A549 (cell line): ENCODE results near the gene TEF.

Experiments
- CEBPB ChIP-seq, 2 experiments: fragments of >200 bp in 1 of 2; sonication (Bioruptor Twin) in 1 of 2; formaldehyde crosslinking in 1 of 2; IDR thresholded peaks; 2 replicates each; pipeline ENCODE4 v1.6.1; 2012 to 2016
- CTCF ChIP-seq: fragments of >200 bp; sonication (Bioruptor Twin); formaldehyde crosslinking; IDR thresholded peaks from 3 replicates; pipeline ENCODE4 v1.5.1; 2016
- EHF ChIP-seq: fragments of 250-450 bp; sonication (Bioruptor Pico); IDR thresholded peaks from 2 replicates; pipeline ENCODE4 v1.5.0; 2020; ENCODE audit warnings: mild to moderate bottlenecking
- EP300 ChIP-seq, 2 experiments: fragments of >200 bp; sonication (Bioruptor Twin); formaldehyde crosslinking; IDR thresholded peaks; 2 replicates in 1 of 2; 3 replicates in 1 of 2; pipeline ENCODE4 v1.6.1; 2016 to 2017
- GATA3 ChIP-seq: IDR thresholded peaks from 2 replicates; pipeline ENCODE4 v1.6.1; 2012; ENCODE audit warnings: borderline replicate concordance
- NR3C1 ChIP-seq: fragments of >200 bp; sonication (Bioruptor Twin); formaldehyde crosslinking; IDR thresholded peaks from 3 replicates; pipeline ENCODE4 v1.6.1; 2017
- RFX5 ChIP-seq: fragments of 450-650 bp; IDR thresholded peaks from 2 replicates; pipeline ENCODE4 v1.7.1; 2014; ENCODE audit warnings: antibody characterized with exemption, mild to moderate bottlenecking, moderate library complexity
- SREBF2 ChIP-seq: fragments of 450-650 bp; IDR thresholded peaks from 2 replicates; pipeline ENCODE4 v1.6.1; 2014; ENCODE audit warnings: mild to moderate bottlenecking, moderate library complexity

GRCh38 chr22:41340357-41340756, 41.4 kb upstream of the TEF start:
- TF ChIP-seq CTCF (no peak), GATA3 (no peak), RFX5 (no peak), NR3C1 (no peak), CEBPB (IDR thresholded peaks at IDR 0.05) (no peak), EP300 (IDR thresholded peaks at IDR 0.05) (no peak), SREBF2 (no peak), EHF (CRISPR knock-in tag) (no peak)
